Astrocyte of the spinal cord (primary cell): Measurements from ENCODE around the gene PPT2.
"Not testable (repeated sequence)": the region's sequence is repeated elsewhere in the genome, so short reads cannot be mapped to it uniquely, and the experiment has no call there.

ENCODE experiments used
- DNase-seq: peaks from one replicate; pipeline ENCODE4 v3.0.0; 2011; ENCODE audit warnings: low read depth, low spot score
- H3K4me3 ChIP-seq: 2 replicates; pipeline ENCODE4 v1.5.1; 2011; ENCODE audit warnings: low read depth, mild to moderate bottlenecking, low read length, moderate library complexity
- CTCF ChIP-seq: IDR thresholded peaks from 2 replicates; pipeline ENCODE4 v1.5.1; 2012; ENCODE audit warnings: low read depth, mild to moderate bottlenecking, low read length, inconsistent platforms
- in situ Hi-C: cut with HindIII; loops from 2 replicates; pipeline ENCODE4 v1.10.0; 2017; ENCODE audit warnings: low sequenced_read_pairs

PPT2 gene

GRCh38 chr6:32189742-32190053, 35.8 kb downstream of the PPT2 start:
- DNase-seq, result no peak
- TF ChIP-seq CTCF, result no peak
- in situ Hi-C loops, result no loop called here
- H3K4me3 ChIP-seq, result peak overlapping the region; percentile 76

- peak; percentile 93 for DNase-seq
- in situ Hi-C loops, result no loop called here
- no peak for TF ChIP-seq CTCF
- peak within 1 kb of the TSS; percentile 76 for H3K4me3 ChIP-seq
These were observed 36.3 kb downstream of the PPT2 start, which contains the start of gene PBX2 for GRCh38 chr6:32190054-32190851. Gene PBX2 (minus strand): TSS chr6:32190202. CDS start chr6:32189915, 287 bp downstream.

GRCh38 chr6:32190911-32191677, 37.2 kb downstream of the PPT2 start:
- in situ Hi-C loops, result no loop called here
- TF ChIP-seq CTCF, result no peak
- peak overlapping the region; percentile 76 for H3K4me3 ChIP-seq
- DNase-seq, result no peak

- no peak for TF ChIP-seq CTCF
- DNase-seq, result no peak
- H3K4me3 ChIP-seq, result no peak overlapping the region
- in situ Hi-C loops, result no loop called here
These were observed 38.0 kb downstream of the PPT2 start for GRCh38 chr6:32191696-32192607.

GRCh38 chr6:32192608-32193039, 38.7 kb downstream of the PPT2 start, which contains the start of gene GPSM3:
Gene GPSM3 (minus strand): TSS chr6:32192643. CDS start chr6:32192513, 130 bp downstream.
- H3K4me3 ChIP-seq, result no peak within 1 kb of the TSS
- no peak for TF ChIP-seq CTCF
- in situ Hi-C loops, result no loop called here
- DNase-seq, result no peak

GRCh38 chr6:32193096-32193495, 39.2 kb downstream of the PPT2 start:
- in situ Hi-C loops, H3K4me3 ChIP-seq, DNase-seq: not testable (repeated sequence)
